ENCODE measurements around the gene PPP2R2C. TPM values are rescaled to one million over a fixed set of nuclear protein-coding genes. Genes with fewer than 3 reads are reported as not detected.

The PPP2R2C gene
- total RNA-seq, 1 donor from 2014 or later: 0.20 TPM

DNA sequence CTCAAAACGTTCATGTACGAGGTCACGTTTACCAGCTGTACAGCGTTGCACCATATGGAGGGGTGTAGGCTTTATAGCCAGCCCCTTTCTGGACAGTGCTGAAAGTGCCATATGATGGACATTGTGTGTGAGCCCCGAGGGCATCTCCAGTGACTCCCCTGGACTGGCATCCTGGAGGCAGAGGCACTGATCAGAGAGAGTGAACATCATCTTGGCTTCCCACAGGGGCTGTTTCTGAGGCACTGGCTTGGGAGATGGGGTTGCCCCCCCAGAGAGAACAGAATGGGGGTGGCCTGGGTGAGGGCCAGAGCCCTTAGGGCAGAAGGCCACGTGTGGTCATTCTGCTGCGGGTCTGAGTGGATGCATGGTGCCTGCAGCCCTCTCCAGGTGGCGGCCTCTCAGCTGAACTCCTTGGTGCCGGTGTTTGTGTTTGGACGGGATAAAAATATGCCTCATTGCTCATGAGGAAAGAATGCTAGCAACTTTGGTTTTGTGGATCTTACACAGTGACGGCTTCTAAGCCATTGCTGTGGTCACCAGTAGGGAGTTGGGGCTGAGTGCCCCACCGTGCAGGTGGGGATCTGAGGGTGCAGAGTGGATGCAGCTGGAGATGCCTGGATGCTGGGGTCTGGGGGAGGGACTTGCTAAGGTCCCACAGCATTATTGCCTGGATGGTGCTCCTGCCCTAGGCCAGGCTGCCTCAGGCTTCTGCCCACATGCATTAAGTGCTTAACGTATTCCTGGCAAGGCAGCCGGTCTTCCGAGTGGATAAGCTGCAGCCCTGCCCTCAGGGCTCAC lies 199.4 kb downstream of the PPP2R2C start:
- peak; percentile 83 for DNase-seq (ENCODE audit: low read depth)

DNA sequence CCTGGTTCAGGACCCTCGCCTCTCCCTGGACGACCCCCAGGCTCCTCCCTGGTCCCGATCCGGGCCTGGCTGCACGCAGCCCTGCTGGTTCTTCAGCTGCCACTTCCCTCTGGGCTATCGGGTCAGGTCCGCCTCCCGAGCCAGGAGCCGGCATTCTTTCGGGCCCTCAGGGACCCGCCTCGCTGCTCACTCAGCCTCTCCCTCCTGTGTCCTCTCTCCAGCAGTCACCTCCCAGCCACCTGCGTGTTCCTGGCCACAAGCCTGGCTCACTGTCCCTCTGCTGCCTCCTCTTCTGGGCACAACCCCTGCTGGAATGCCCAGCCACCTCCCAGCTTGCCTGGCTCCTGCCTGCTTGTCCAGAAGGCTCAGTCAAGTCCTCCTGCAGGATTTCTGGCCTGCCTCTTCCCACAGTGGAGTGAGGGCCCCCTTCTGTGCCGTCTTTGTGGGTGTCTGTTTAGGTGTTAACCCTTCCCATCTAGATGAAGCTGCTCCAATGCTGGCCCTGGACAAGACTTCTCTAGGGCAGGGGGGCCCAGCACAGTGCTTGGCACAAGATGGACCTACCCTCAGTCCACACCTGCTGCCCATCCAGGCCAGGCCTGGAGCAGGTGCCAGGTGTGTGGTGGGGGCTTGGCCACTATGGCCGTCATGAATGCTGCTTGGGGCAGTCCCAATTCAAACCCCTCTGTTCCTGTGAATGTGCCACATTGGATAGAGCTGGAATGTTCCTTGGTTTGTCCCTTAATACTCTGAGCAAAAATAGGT lies 200.5 kb downstream of the PPP2R2C start:
- no peak for DNase-seq (ENCODE audit: low read depth)

- no peak for DNase-seq (ENCODE audit: low read depth)
Measured at GRCh38 chr4:6271206-6271605, 201.2 kb downstream of the PPP2R2C start.

GRCh38 chr4:6270636-6271121 lies 201.7 kb downstream of the PPP2R2C start:
- DNase-seq (ENCODE audit: low read depth): no peak

Other genes with a start within 250 kb of the PPP2R2C start
- 8.7 and 23.5 TPM in 2 replicates for gene WFS1, start 202.8 kb downstream of the PPP2R2C start, total RNA-seq
- gene MAN2B2, start 102.6 kb upstream of the PPP2R2C start, total RNA-seq: 12.9 and 31.8 TPM in 2 replicates
- gene MRFAP1, start 168.1 kb upstream of the PPP2R2C start, total RNA-seq: 57.8 and 240 TPM in 2 replicates
- gene S100P, start 221.3 kb upstream of the PPP2R2C start, total RNA-seq: 0.17 TPM in 1 of 2 replicates, not detected in the other
- gene MRFAP1L1, start 237.3 kb upstream of the PPP2R2C start, total RNA-seq: 43.8 and 109 TPM in 2 replicates
- 18.1 and 21.2 TPM in 2 replicates for gene BLOC1S4, start 243.6 kb upstream of the PPP2R2C start, total RNA-seq